ENCODE measurements around the gene VPS11. TPM values are rescaled to one million over a fixed set of nuclear protein-coding genes. Genes with fewer than 3 reads are reported as not detected.
A peak's percentile ranks its signal among the peaks of the same experiment; 100 is the strongest.

The VPS11 gene
- total RNA-seq = 10 to 100 TPM; 18.7 to 33.3 (median 21.5) TPM
- polyA plus RNA-seq = 10 to 100 TPM; 21.7 to 27.1 TPM
- long read RNA-seq, donor 1, transcript VPS11-208 (16 exons, 3,313 nt) = major isoform, 17 of 26 reads
- long read RNA-seq, donor 1, partial matches to known transcripts = 7 of 26 reads
- long read RNA-seq, donor 1, other reads (novel, unspliced or antisense) = 2 of 26 reads
- long read RNA-seq, donor 2, transcript VPS11-208 (16 exons, 3,313 nt) = major isoform, 71 of 120 reads
- long read RNA-seq, donor 2, partial matches to known transcripts = 40 of 120 reads
- long read RNA-seq, donor 2, other reads (novel, unspliced or antisense) = 8 of 120 reads
- long read RNA-seq, donor 3, transcript VPS11-208 (16 exons, 3,313 nt) = major isoform, 14 of 43 reads
- long read RNA-seq, donor 3, partial matches to known transcripts = 26 of 43 reads
- long read RNA-seq, donor 3, other reads (novel, unspliced or antisense) = 3 of 43 reads

GRCh38 chr11:119067371-119068222, at the start of gene VPS11:
Gene VPS11 (plus strand): TSS chr11:119067818. CDS start chr11:119067824, 6 bp downstream.
- H3K27ac ChIP-seq = peak within 1 kb of the TSS; percentile 60 to 95 (median 83)
- H3K36me3 ChIP-seq = peaks cover 0 to 45% (median 33%) of the 10 kb centered on the region in 9 donors
- intact Hi-C loops (cut with DNase I) = loop anchor here in 3 of 10 donors (1.0 to 2.0 kb wide), 3 partner anchors 27 to 35 kb away; a partner anchor contains a TSS
- peak; percentile 98 to 99 (median 98) for ATAC-seq
- H3K4me1 ChIP-seq = peaks cover 0 to 39% (median 24%) of the 10 kb centered on the region in 12 donors
- WGBS, 4 donors = 0% methylated on average over 42 to 49 of the region's 49 CpGs
- no peaks in the 10 kb centered on the region for H3K9me3 ChIP-seq
- DNase-seq = peak; percentile 97 to 99 (median 99)
- no peaks in the 10 kb centered on the region for H3K27me3 ChIP-seq
- TF ChIP-seq POLR2A (IDR thresholded peaks at IDR 0.05) = peak in 1 of 2 donors; percentile 69
- TF ChIP-seq, protein P1, sequence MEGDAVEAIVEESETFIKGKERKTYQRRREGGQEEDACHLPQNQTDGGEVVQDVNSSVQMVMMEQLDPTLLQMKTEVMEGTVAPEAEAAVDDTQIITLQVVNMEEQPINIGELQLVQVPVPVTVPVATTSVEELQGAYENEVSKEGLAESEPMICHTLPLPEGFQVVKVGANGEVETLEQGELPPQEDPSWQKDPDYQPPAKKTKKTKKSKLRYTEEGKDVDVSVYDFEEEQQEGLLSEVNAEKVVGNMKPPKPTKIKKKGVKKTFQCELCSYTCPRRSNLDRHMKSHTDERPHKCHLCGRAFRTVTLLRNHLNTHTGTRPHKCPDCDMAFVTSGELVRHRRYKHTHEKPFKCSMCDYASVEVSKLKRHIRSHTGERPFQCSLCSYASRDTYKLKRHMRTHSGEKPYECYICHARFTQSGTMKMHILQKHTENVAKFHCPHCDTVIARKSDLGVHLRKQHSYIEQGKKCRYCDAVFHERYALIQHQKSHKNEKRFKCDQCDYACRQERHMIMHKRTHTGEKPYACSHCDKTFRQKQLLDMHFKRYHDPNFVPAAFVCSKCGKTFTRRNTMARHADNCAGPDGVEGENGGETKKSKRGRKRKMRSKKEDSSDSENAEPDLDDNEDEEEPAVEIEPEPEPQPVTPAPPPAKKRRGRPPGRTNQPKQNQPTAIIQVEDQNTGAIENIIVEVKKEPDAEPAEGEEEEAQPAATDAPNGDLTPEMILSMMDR (IDR thresholded peaks at IDR 0.05) = no peak
- H3K4me3 ChIP-seq = peak within 1 kb of the TSS; percentile 71 to 97 (median 88)

- Histone ChIP-seq H3K36me3 (peaks cover 0 to 68% (median 61%) of the 10 kb centered on the region in 9 donors), H3K9me3 (no peaks in the 10 kb centered on the region), H3K4me1 (peaks cover 9 to 54% (median 35%) of the 10 kb centered on the region in 12 donors), H3K27ac (peak within 1 kb of the TSS; percentile 60 to 97 (median 94)), H3K4me3 (peak within 1 kb of the TSS; percentile 74 to 98 (median 86)), H3K27me3 (no peaks in the 10 kb centered on the region)
- ATAC-seq (peak; percentile 95 to 97 (median 96)), DNase-seq (peak; percentile 96 to 97 (median 96))
- intact Hi-C loops (cut with DNase I) = loop anchor here in 1 of 10 donors (2.0 kb wide), 1 partner anchor 20 kb away; the partner anchor contains the start of gene CENATAC
- TF ChIP-seq, protein P1 (IDR thresholded peaks at IDR 0.05) = peak in 4 of 12 donors; percentile 8 to 38 (median 16)
- TF ChIP-seq POLR2A (IDR thresholded peaks at IDR 0.05) = peak in 1 of 2 donors; percentile 38
- WGBS, 4 donors = 0 to 1% (median 0%) methylated on average over 40 to 63 of the region's 63 CpGs
These were observed 49.3 kb upstream of the VPS11 start, which contains the start of the genes RPS25 and TRAPPC4 for GRCh38 chr11:119018074-119018938. Gene RPS25 (minus strand): TSS chr11:119018343. CDS start chr11:119018284, 59 bp downstream. Gene TRAPPC4 (plus strand): TSS chr11:119018766. CDS start chr11:119018796, 30 bp downstream.

DNA sequence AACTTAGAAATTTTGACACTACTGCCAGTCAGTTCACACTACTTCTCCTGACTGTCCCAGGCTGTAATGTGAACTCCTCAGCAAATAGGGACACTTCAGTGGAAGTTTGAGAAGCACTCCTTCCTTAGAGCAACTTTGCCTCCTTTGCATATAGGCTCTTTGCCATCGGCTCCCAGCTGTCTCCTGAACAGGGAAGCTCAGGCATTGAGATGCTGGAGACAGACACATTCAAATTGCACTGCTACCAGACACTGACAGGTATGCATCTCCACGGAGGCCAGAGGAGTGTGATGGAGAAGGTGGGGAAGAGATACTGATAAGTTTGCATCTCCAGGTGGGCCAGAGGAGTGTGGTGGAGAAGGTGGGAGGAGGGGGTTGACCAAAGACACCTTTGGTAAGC, 47.6 kb upstream of the VPS11 start:
- DNase-seq (no peak), ATAC-seq (no peak)
- Histone ChIP-seq H3K4me3 (peak overlapping the region in 8 of 12 donors; percentile 78 to 98 (median 84)), H3K27ac (peak overlapping the region in 2 of 12 donors; percentile 94 to 97), H3K4me1 (peaks cover 14 to 68% (median 42%) of the 10 kb centered on the region in 12 donors), H3K27me3 (no peaks in the 10 kb centered on the region), H3K9me3 (no peaks in the 10 kb centered on the region), H3K36me3 (peaks cover 0 to 70% (median 56%) of the 10 kb centered on the region in 9 donors)
- WGBS, 4 donors = 44 to 52% (median 45%) methylated on average over 2 of the region's 2 CpGs
- intact Hi-C loops (cut with DNase I) = loop anchor here in 1 of 10 donors (2.0 kb wide), 1 partner anchor 21 kb away; the partner anchor contains the start of gene CENATAC
- TF ChIP-seq, protein P1 (IDR thresholded peaks at IDR 0.05) = no peak
- no peak for TF ChIP-seq POLR2A (IDR thresholded peaks at IDR 0.05)

Measured in heart left ventricle (tissue), 16 donors.